HCT116 (cell line): ENCODE data around the gene MYRFL. TPM values are rescaled to one million over a fixed set of nuclear protein-coding genes. Genes with fewer than 3 reads are reported as not detected.

ENCODE experiments used
- ATAC-seq: fragments of 200-7000 bp; cut with Tn5 transposase; 2 replicates; pipeline ENCODE4 v1.9.1; 2020; ENCODE audit warnings: mild to moderate bottlenecking, moderate library complexity
- Bru-seq: library from RNA; stranded (reverse); fragments of 400-500 nt; gene quantifications from one replicate; lab custom pipeline; 2021; lab: Mats Ljungman, UMichigan
- BruChase-seq, 2 experiments: library from RNA; stranded (reverse); fragments of 400-500 nt; gene quantifications; one replicate each; lab custom pipeline; 2021; lab: Mats Ljungman, UMichigan
- BruUV-seq: library from RNA; stranded (reverse); fragments of 400-500 nt; replicated peaks from 2 replicates; lab custom pipeline; 2021; lab: Mats Ljungman, UMichigan
- CTCF ChIA-PET: fragments of 300-600 bp; sonication (Branson Sonifier 250); formaldehyde crosslinking; loops from one replicate; lab custom pipeline; 2021; ENCODE audit warnings: antibody characterized with exemption; lab: Charles Lee
- POLR2A ChIA-PET: fragments of 300-600, 350-600 bp; sonication (Branson Sonifier 250); formaldehyde crosslinking; loops from one replicate; lab custom pipeline; 2021; ENCODE audit warnings: antibody characterized with exemption; lab: Charles Lee
- RAD21 ChIA-PET, 2 experiments: fragments of 300-600 bp; sonication (Branson Sonifier 250); formaldehyde crosslinking; loops; one replicate each; lab custom pipeline; 2023; ENCODE audit warnings: low total read pairs in 2 of 2; ENCODE audit not compliant: uncharacterized antibody in 2 of 2, unreplicated experiment in 2 of 2, low non-redundant PET in 1 of 2; lab: Charles Lee
- DNase-seq: peaks from one replicate; pipeline ENCODE4 v3.0.0-alpha.2; 2010; ENCODE audit warnings: low read depth, low spot score
- H2AFZ ChIP-seq: fragments of 200-600 bp; shearing (Covaris generic), sonication (generic); 2 replicates; pipeline ENCODE4 v1.6.1; 2017; ENCODE audit warnings: low read depth, mixed run types, mixed read lengths, antibody characterized with exemption, low read length; ENCODE audit not compliant: poor library complexity, severe bottlenecking
- H3K27ac ChIP-seq: 2 replicates; pipeline ENCODE4 v1.5.1; 2012; ENCODE audit warnings: low read depth, low read length
- H3K27me3 ChIP-seq: fragments of 200-600 bp; sonication (generic); 2 replicates; pipeline ENCODE4 v1.6.1; 2016; ENCODE audit warnings: mixed run types, low read length, mixed read lengths; ENCODE audit not compliant: insufficient read depth
- H3K36me3 ChIP-seq, 2 experiments: fragments of 200-500 bp in 1 of 2; fragments of 200-600 bp in 1 of 2; sonication (Bioruptor generic) in 1 of 2; sonication (generic) in 1 of 2; 2 replicates each; pipeline versions ENCODE4 v1.5.1 to v1.6.1; 2014 to 2016; ENCODE audit warnings: low read length in 2 of 2, inconsistent platforms in 1 of 2, mixed read lengths in 1 of 2, mixed run types in 1 of 2; ENCODE audit not compliant: insufficient read depth in 2 of 2, control insufficient read depth in 1 of 2
- H3K4me1 ChIP-seq, 2 experiments: fragments of 200-600 bp in 1 of 2; sonication (generic) in 1 of 2; 2 replicates each; pipeline versions ENCODE4 v1.5.1 to v1.6.1; 2012 to 2017; ENCODE audit warnings: low read length in 2 of 2, inconsistent platforms in 1 of 2, mild to moderate bottlenecking in 1 of 2, mixed read lengths in 1 of 2, mixed run types in 1 of 2, moderate library complexity in 1 of 2; ENCODE audit not compliant: insufficient read depth in 2 of 2, control insufficient read depth in 1 of 2
- H3K4me2 ChIP-seq: fragments of 200-600 bp; sonication (generic); 2 replicates; pipeline ENCODE4 v1.6.1; 2017; ENCODE audit warnings: mixed run types, low read length, mixed read lengths
- H3K4me3 ChIP-seq, 2 experiments: fragments of 200-600 bp in 1 of 2; sonication (generic) in 1 of 2; replicated peaks in 1 of 2; 2 replicates each; pipeline ENCODE4 v1.5.1; 2011 to 2016; ENCODE audit warnings: low read length in 2 of 2, control low read depth in 1 of 2, low read depth in 1 of 2, mild to moderate bottlenecking in 1 of 2, mixed read lengths in 1 of 2, mixed run types in 1 of 2
- H3K79me2 ChIP-seq: fragments of 200-600 bp; sonication (generic); 2 replicates; pipeline ENCODE4 v1.6.1; 2017; ENCODE audit warnings: mild to moderate bottlenecking, mixed run types, low read length, moderate library complexity, mixed read lengths; ENCODE audit not compliant: insufficient read depth
- H3K9ac ChIP-seq: fragments of 200-600 bp; sonication (generic); 2 replicates; pipeline ENCODE4 v1.6.1; 2016; ENCODE audit warnings: low read length, mixed read lengths
- H3K9me2 ChIP-seq: fragments of 200-600 bp; sonication (generic), shearing (Covaris generic); 2 replicates; pipeline ENCODE4 v1.6.1; 2017; ENCODE audit warnings: mixed run types, mild to moderate bottlenecking, moderate library complexity; ENCODE audit not compliant: insufficient read depth
- H3K9me3 ChIP-seq, 2 experiments: fragments of 200-500 bp in 1 of 2; fragments of 200-600 bp in 1 of 2; sonication (Bioruptor generic) in 1 of 2; sonication (generic) in 1 of 2; 2 replicates each; pipeline ENCODE4 v1.6.1; 2014 to 2017; ENCODE audit warnings: low read length in 2 of 2, mixed read lengths in 2 of 2, inconsistent platforms in 1 of 2, low read depth in 1 of 2, mild to moderate bottlenecking in 1 of 2, mixed run types in 1 of 2, moderate library complexity in 1 of 2; ENCODE audit not compliant: control insufficient read depth in 1 of 2, insufficient read depth in 1 of 2
- H4K20me1 ChIP-seq: fragments of 200-600 bp; sonication (generic), shearing (Covaris generic); 2 replicates; pipeline ENCODE4 v1.6.1; 2017; ENCODE audit warnings: mixed run types, mild to moderate bottlenecking, moderate library complexity; ENCODE audit not compliant: insufficient read depth
- CBX3 ChIP-seq: IDR thresholded peaks from 2 replicates; pipeline ENCODE4 v1.6.1; 2012; ENCODE audit warnings: low read depth
- POLR2AphosphoS5 ChIP-seq: IDR thresholded peaks from 2 replicates; pipeline ENCODE4 v1.6.1; 2011; ENCODE audit warnings: mild to moderate bottlenecking, low read depth, low read length, moderate library complexity
- RAD21 ChIP-seq: IDR thresholded peaks from 2 replicates; pipeline ENCODE4 v1.6.1; 2012; ENCODE audit warnings: low read depth, mild to moderate bottlenecking
- SIN3A ChIP-seq: IDR thresholded peaks from 2 replicates; pipeline ENCODE4 v1.6.1; 2012; ENCODE audit warnings: low read depth
- ZFX ChIP-seq: fragments of 450-650 bp; IDR thresholded peaks from 2 replicates; pipeline ENCODE4 v1.6.1; 2017
- intact Hi-C: fragments of 100-400 bp; cut with micrococcal nuclease; formaldehyde crosslinking; loops from 2 replicates; pipeline ENCODE4 v1.10.0; 2022
- long read RNA-seq: library from polyadenylated mRNA; unstranded; transcript quantifications from one replicate; pipeline ENCODE4 v2.0.0, GENCODE V29; 2021; ENCODE audit not compliant: unreplicated experiment
- polyA plus RNA-seq: library from polyadenylated mRNA; unstranded; fragments of >200 nt; gene quantifications from 2 replicates; pipeline ENCODE4 v1.2.1, GENCODE V29; 2012; ENCODE audit warnings: missing spikeins
- total RNA-seq: library from RNA; stranded (reverse); gene quantifications from one replicate; pipeline ENCODE4 v1.2.1, GENCODE V29; 2021; ENCODE audit not compliant: unreplicated experiment
- TF ChIP-seq, protein P1 (sequence below): IDR thresholded peaks from 2 replicates; pipeline ENCODE4 v1.6.1; 2012
- TF ChIP-seq, protein P2 (sequence below), 3 experiments: fragments of 200-600 bp in 1 of 3; sonication (generic) in 1 of 3; IDR thresholded peaks in 2 of 3; conservative IDR thresholded peaks in 1 of 3; 2 replicates each; pipeline ENCODE4 v1.5.1; 2012 to 2017; ENCODE audit warnings: low read depth in 2 of 3, low read length in 2 of 3, antibody characterized with exemption in 1 of 3, borderline replicate concordance in 1 of 3, control low read depth in 1 of 3, mild to moderate bottlenecking in 1 of 3, mixed read lengths in 1 of 3, mixed run types in 1 of 3, moderate library complexity in 1 of 3; ENCODE audit not compliant: insufficient read depth in 1 of 3
- TF ChIP-seq, protein P3 (sequence below): IDR thresholded peaks from 2 replicates; pipeline ENCODE4 v1.6.1; 2012

The MYRFL gene
- total RNA-seq, result 0.30 TPM
- 0.18 TPM in 1 of 2 replicates, not detected in the other for polyA plus RNA-seq
- Bru-seq, nascent RNA, result percentile 29 among the genes with signal in this experiment
- BruChase-seq, experiment 1, labeled RNA remaining after a 6-hour chase, result percentile 53 among the genes with signal in this experiment
- BruChase-seq, experiment 2, labeled RNA remaining after a 2-hour chase, result percentile 44 among the genes with signal in this experiment
- long read RNA-seq, result 0 reads

DNA sequence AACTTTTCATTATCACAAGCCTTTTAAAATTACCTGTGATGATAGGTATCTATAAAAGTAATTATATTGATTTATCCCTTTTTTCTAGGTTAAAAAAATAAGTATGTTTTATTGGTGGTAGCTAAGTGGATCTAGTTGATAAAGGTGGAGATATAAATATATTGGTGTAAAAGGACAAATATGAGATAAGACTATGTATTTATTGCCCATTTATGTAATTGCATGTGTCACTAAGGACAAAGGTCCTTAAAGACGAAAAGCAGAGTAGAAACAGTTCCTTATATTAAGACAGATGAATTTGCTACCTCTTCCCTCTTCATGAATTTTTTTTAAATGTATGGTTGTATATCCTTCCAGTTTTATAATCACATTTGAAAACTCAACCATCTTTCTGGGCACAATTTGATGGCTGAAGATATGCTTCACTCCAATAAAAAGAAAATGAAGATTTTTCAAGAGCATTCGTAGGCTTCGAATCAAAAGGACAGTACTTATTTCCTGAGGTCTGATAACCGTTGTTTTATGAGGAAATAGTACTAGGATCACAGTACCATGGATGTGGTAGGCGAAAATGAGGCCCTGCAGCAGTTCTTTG lies at the start of gene MYRFL:
MYRFL (plus strand) TSS at position 262 of the 595 bp plus-strand sequence; CDS start at position 553, 291 bp downstream.
- Histone ChIP-seq H3K36me3 (no peaks in the 10 kb centered on the region), H3K27ac (no peak within 1 kb of the TSS), H3K9me3 (no peaks in the 10 kb centered on the region), H3K9ac (no peak within 1 kb of the TSS), H2AFZ (no peak within 1 kb of the TSS), H3K79me2 (no peaks in the 10 kb centered on the region), H3K4me1 (peaks cover 15 to 23% of the 10 kb centered on the region in 2 experiments), H3K4me3 (no peak within 1 kb of the TSS), H3K4me2 (no peak within 1 kb of the TSS), H3K9me2 (0 out of 2 replicates have a peak, but pooled peaks cover 2% of the 10 kb centered on the region), H4K20me1 (no peaks in the 10 kb centered on the region), H3K27me3 (no peaks in the 10 kb centered on the region)
- intact Hi-C loops, result no loop called here
- ATAC-seq, result no peak
- TF ChIP-seq CBX3, result no peak
- no peak for DNase-seq
- CTCF ChIA-PET, result no interaction called here
- BruUV-seq, result no TSS peak
- RAD21 ChIA-PET, result no interaction called here
- POLR2A ChIA-PET, result no interaction called here

DNA sequence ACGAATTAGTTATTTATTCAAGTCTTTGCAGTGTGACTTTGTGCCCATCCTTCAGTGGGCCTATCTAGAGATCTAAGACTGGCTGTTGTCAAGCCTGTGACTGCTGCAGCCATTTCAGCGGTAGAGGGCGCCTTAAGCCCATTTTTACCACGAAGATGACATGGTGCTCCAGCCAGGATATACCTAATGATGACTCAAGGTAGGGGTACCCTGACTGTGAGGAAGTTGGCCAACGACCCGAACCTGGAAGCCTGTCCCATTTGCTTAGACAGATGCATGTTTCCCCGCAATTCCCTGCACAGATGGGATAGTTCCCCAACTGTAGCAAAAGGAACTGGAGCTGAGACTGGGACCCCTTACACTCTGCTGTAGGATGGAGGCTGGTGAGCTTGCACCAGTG lies 45.1 kb upstream of the MYRFL start:
- BruUV-seq, result no TSS peak
- Histone ChIP-seq H2AFZ (no peak overlapping the region), H3K4me3 (no peak overlapping the region), H3K4me1 (no peaks in the 10 kb centered on the region), H3K27ac (no peak overlapping the region), H3K36me3 (no peaks in the 10 kb centered on the region), H3K9me2 (no peaks in the 10 kb centered on the region), H3K9ac (no peak overlapping the region), H3K27me3 (no peaks in the 10 kb centered on the region), H3K79me2 (peaks cover 3% of the 10 kb centered on the region; the same call in 1 of the 2 replicates), H4K20me1 (peaks cover 6% of the 10 kb centered on the region; the same call in 1 of the 2 replicates), H3K4me2 (no peak overlapping the region), H3K9me3 (no peaks in the 10 kb centered on the region)
- intact Hi-C loops, result loop anchor here (5.0 to 10.0 kb wide), 3 partner anchors 97 to 952 kb away; no protein-coding TSS in a partner anchor
- TF ChIP-seq ZFX (no peak), RAD21 (peak; percentile 71), POLR2AphosphoS5 (no peak), CBX3 (no peak), SIN3A (no peak)
- TF ChIP-seq, protein P1, sequence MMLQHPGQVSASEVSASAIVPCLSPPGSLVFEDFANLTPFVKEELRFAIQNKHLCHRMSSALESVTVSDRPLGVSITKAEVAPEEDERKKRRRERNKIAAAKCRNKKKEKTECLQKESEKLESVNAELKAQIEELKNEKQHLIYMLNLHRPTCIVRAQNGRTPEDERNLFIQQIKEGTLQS, result no peak
- TF ChIP-seq, protein P2, sequence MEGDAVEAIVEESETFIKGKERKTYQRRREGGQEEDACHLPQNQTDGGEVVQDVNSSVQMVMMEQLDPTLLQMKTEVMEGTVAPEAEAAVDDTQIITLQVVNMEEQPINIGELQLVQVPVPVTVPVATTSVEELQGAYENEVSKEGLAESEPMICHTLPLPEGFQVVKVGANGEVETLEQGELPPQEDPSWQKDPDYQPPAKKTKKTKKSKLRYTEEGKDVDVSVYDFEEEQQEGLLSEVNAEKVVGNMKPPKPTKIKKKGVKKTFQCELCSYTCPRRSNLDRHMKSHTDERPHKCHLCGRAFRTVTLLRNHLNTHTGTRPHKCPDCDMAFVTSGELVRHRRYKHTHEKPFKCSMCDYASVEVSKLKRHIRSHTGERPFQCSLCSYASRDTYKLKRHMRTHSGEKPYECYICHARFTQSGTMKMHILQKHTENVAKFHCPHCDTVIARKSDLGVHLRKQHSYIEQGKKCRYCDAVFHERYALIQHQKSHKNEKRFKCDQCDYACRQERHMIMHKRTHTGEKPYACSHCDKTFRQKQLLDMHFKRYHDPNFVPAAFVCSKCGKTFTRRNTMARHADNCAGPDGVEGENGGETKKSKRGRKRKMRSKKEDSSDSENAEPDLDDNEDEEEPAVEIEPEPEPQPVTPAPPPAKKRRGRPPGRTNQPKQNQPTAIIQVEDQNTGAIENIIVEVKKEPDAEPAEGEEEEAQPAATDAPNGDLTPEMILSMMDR (IDR thresholded peaks at IDR 0.05 in 2 of 3, conservative IDR thresholded peaks at IDR 0.05 in 1 of 3; ENCODE audit: borderline replicate concordance in 1 of 3, insufficient read depth in 1 of 3, low read depth in 2 of 3, low read length in 2 of 3), result peak; percentile 34 to 84 (median 75); a peak in 5 of 6 replicates
- TF ChIP-seq, protein P3, sequence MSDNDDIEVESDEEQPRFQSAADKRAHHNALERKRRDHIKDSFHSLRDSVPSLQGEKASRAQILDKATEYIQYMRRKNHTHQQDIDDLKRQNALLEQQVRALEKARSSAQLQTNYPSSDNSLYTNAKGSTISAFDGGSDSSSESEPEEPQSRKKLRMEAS, result no peak
- ATAC-seq (peak; percentile 93), DNase-seq (peak; percentile 27)
- ChIA-PET RAD21 (no interaction called here), CTCF (interaction anchor here (0.8 to 2.3 kb wide), 6 partner anchors 12 to 800 kb away, joined by 3 to 10 read pairs (median 3); no protein-coding TSS in a partner anchor), POLR2A (no interaction called here)
